Rectal smooth muscle tissue (tissue), 1 donor: ENCODE data around the gene SEMA3C.
A peak's percentile ranks its signal among the peaks of the same experiment; 100 is the strongest.

ENCODE experiments used
- H3K27ac ChIP-seq: one replicate; pipeline ENCODE4 v1.7.0; 2013; ENCODE audit warnings: low read depth, low read length, inconsistent platforms
- H3K27me3 ChIP-seq: one replicate; pipeline ENCODE4 v1.7.0; 2013; ENCODE audit warnings: low read length; ENCODE audit not compliant: control insufficient read depth, insufficient read depth
- H3K36me3 ChIP-seq: one replicate; pipeline ENCODE4 v1.7.0; 2013; ENCODE audit warnings: low read length; ENCODE audit not compliant: control insufficient read depth, insufficient read depth
- H3K4me1 ChIP-seq: one replicate; pipeline ENCODE4 v1.7.0; 2013; ENCODE audit warnings: low read length; ENCODE audit not compliant: control insufficient read depth, insufficient read depth
- H3K4me3 ChIP-seq: one replicate; pipeline ENCODE4 v1.7.0; 2013; ENCODE audit warnings: low read length
- H3K9ac ChIP-seq: one replicate; pipeline ENCODE4 v1.7.0; 2013; ENCODE audit warnings: low read length

Gene SEMA3C

GRCh38 chr7:80726666-80727065 is 192.2 kb downstream of the SEMA3C start:
- H3K4me3 ChIP-seq = no peak overlapping the region
- H3K36me3 ChIP-seq = no peaks in the 10 kb centered on the region
- H3K4me1 ChIP-seq = peaks cover 29% of the 10 kb centered on the region
- no peaks in the 10 kb centered on the region for H3K27me3 ChIP-seq
- no peak overlapping the region for H3K27ac ChIP-seq
- H3K9ac ChIP-seq = no peak overlapping the region

- H3K4me3 ChIP-seq = no peak overlapping the region
- H3K9ac ChIP-seq = no peak overlapping the region
- H3K36me3 ChIP-seq = no peaks in the 10 kb centered on the region
- H3K27me3 ChIP-seq = no peaks in the 10 kb centered on the region
- H3K27ac ChIP-seq = no peak overlapping the region
- H3K4me1 ChIP-seq = peaks cover 29% of the 10 kb centered on the region
These were observed 193.7 kb downstream of the SEMA3C start for GRCh38 chr7:80725181-80725611.

- Histone ChIP-seq H3K4me3 (no peak overlapping the region), H3K36me3 (no peaks in the 10 kb centered on the region), H3K27ac (peak overlapping the region; percentile 7), H3K9ac (no peak overlapping the region), H3K27me3 (no peaks in the 10 kb centered on the region), H3K4me1 (peaks cover 23% of the 10 kb centered on the region)
These were observed 194.5 kb downstream of the SEMA3C start for GRCh38 chr7:80724249-80724871.

GRCh38 chr7:80722616-80723195 is 196.1 kb downstream of the SEMA3C start:
- Histone ChIP-seq H3K36me3 (no peaks in the 10 kb centered on the region), H3K4me3 (no peak overlapping the region), H3K4me1 (peaks cover 20% of the 10 kb centered on the region), H3K27ac (peak overlapping the region; percentile 63), H3K9ac (no peak overlapping the region), H3K27me3 (no peaks in the 10 kb centered on the region)

- Histone ChIP-seq H3K4me1 (peaks cover 20% of the 10 kb centered on the region), H3K27ac (peak overlapping the region; percentile 63), H3K36me3 (no peaks in the 10 kb centered on the region), H3K4me3 (no peak overlapping the region), H3K9ac (no peak overlapping the region), H3K27me3 (no peaks in the 10 kb centered on the region)
These were observed 196.8 kb downstream of the SEMA3C start for GRCh38 chr7:80721883-80722615.

- Histone ChIP-seq H3K27me3 (no peaks in the 10 kb centered on the region), H3K4me3 (no peak overlapping the region)
These were observed 198.7 kb downstream of the SEMA3C start for GRCh38 chr7:80720146-80720545.

GRCh38 chr7:80719261-80719660 is 199.6 kb downstream of the SEMA3C start:
- H3K27ac ChIP-seq = no peak overlapping the region

More at GRCh38 chr7:80720146-80720545, 198.7 kb downstream of the SEMA3C start:
- Histone ChIP-seq H3K4me1 (peaks cover 20% of the 10 kb centered on the region), H3K27ac (no peak overlapping the region), H3K9ac (no peak overlapping the region), H3K36me3 (no peaks in the 10 kb centered on the region)

GRCh38 chr7:80711531-80711930 is 207.3 kb downstream of the SEMA3C start:
- H3K4me1 ChIP-seq = no peaks in the 10 kb centered on the region
- H3K9ac ChIP-seq = no peak overlapping the region
- H3K27ac ChIP-seq = no peak overlapping the region
- H3K36me3 ChIP-seq = no peaks in the 10 kb centered on the region
- no peak overlapping the region for H3K4me3 ChIP-seq
- H3K27me3 ChIP-seq = no peaks in the 10 kb centered on the region

More at GRCh38 chr7:80719261-80719660, 199.6 kb downstream of the SEMA3C start:
- Histone ChIP-seq H3K4me1 (peaks cover 17% of the 10 kb centered on the region), H3K9ac (no peak overlapping the region), H3K36me3 (no peaks in the 10 kb centered on the region), H3K4me3 (no peak overlapping the region), H3K27me3 (no peaks in the 10 kb centered on the region)

GRCh38 chr7:80708123-80708522 is 210.7 kb downstream of the SEMA3C start:
- Histone ChIP-seq H3K27ac (no peak overlapping the region), H3K4me3 (no peak overlapping the region), H3K9ac (no peak overlapping the region)

GRCh38 chr7:80707318-80707717 is 211.5 kb downstream of the SEMA3C start:
- H3K4me1 ChIP-seq = no peaks in the 10 kb centered on the region
- no peak overlapping the region for H3K4me3 ChIP-seq
- H3K36me3 ChIP-seq = no peaks in the 10 kb centered on the region

More at GRCh38 chr7:80708123-80708522, 210.7 kb downstream of the SEMA3C start:
- no peaks in the 10 kb centered on the region for H3K36me3 ChIP-seq
- H3K4me1 ChIP-seq = no peaks in the 10 kb centered on the region
- no peaks in the 10 kb centered on the region for H3K27me3 ChIP-seq

GRCh38 chr7:80705130-80705781 is 213.6 kb downstream of the SEMA3C start:
- H3K4me1 ChIP-seq = peaks cover 3% of the 10 kb centered on the region
- no peak overlapping the region for H3K4me3 ChIP-seq
- no peak overlapping the region for H3K27ac ChIP-seq
- H3K36me3 ChIP-seq = no peaks in the 10 kb centered on the region
- H3K9ac ChIP-seq = no peak overlapping the region
- H3K27me3 ChIP-seq = no peaks in the 10 kb centered on the region

More at GRCh38 chr7:80707318-80707717, 211.5 kb downstream of the SEMA3C start:
- Histone ChIP-seq H3K9ac (no peak overlapping the region), H3K27ac (no peak overlapping the region), H3K27me3 (no peaks in the 10 kb centered on the region)

GRCh38 chr7:80703272-80703671 is 215.6 kb downstream of the SEMA3C start:
- Histone ChIP-seq H3K36me3 (no peaks in the 10 kb centered on the region), H3K4me1 (peaks cover 12% of the 10 kb centered on the region), H3K4me3 (no peak overlapping the region), H3K27ac (no peak overlapping the region), H3K27me3 (no peaks in the 10 kb centered on the region), H3K9ac (no peak overlapping the region)
